ENCODE results near the gene KCNK4. TPM values are rescaled to one million over a fixed set of nuclear protein-coding genes. Genes with fewer than 3 reads are reported as not detected.

KCNK4 gene
- polyA plus RNA-seq, 1 donor (not counting 4 experiments of a cell fraction or from before 2014, with no cell fraction given): not detected

DNA sequence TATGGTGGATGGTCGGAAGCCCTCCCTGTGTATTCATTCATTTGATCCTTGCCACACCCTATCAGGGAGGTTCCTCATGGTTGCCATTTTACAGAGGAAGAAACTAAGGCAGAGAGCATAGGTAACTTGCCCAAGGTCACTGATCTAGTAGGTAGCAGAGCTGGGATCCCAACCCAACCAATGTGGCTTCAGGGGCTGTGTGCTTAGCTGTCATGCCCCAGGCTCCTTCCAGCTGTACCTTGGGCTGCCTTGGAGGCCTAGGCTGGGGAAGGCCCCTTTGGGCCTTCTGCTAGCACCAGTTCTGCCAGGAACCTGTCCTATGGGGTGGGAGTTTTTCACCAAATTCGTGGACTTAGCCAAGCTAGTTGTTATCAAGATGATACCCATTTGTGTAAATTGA lies 15.3 kb upstream of the KCNK4 start:
- Histone ChIP-seq H2AFZ (ENCODE audit: control insufficient read depth, low read length) (no peak overlapping the region), H3K79me2 (ENCODE audit: control insufficient read depth, insufficient read depth, low read length) (peaks cover 7% of the 10 kb centered on the region), H3K27me3 (ENCODE audit: control insufficient read depth, extremely low read depth, insufficient read depth, low read length) (no peaks in the 10 kb centered on the region), H4K20me1 (ENCODE audit: control insufficient read depth, extremely low read depth, insufficient read depth, low read length) (no peaks in the 10 kb centered on the region), H3K4me2 (ENCODE audit: control insufficient read depth, extremely low read depth, insufficient read depth, low read depth, low read length) (no peak overlapping the region), H3K4me3 (ENCODE audit: control insufficient read depth in 2 of 3, extremely low read depth in 1 of 3, insufficient read depth in 2 of 3, low read depth in 1 of 3, low read length in 3 of 3) (no peak overlapping the region), H3K36me3 (ENCODE audit: control insufficient read depth in 2 of 2, extremely low read depth in 1 of 2, insufficient read depth in 2 of 2, low read length in 2 of 2) (peaks cover 6 to 9% of the 10 kb centered on the region in 2 experiments), H3K9me1 (ENCODE audit: control insufficient read depth, extremely low read depth, insufficient read depth, low read length) (no peaks in the 10 kb centered on the region), H3K27ac (ENCODE audit: control insufficient read depth, insufficient read depth, low read length) (no peak overlapping the region), H3K4me1 (ENCODE audit: control insufficient read depth, extremely low read depth, insufficient read depth, low read length) (peaks cover 26% of the 10 kb centered on the region), H3K9me3 (ENCODE audit: control insufficient read depth, low read depth, low read length) (no peaks in the 10 kb centered on the region), H3K9ac (ENCODE audit: control insufficient read depth, extremely low read depth, insufficient read depth, low read length) (no peak overlapping the region)
- TF ChIP-seq EZH2 (IDR thresholded peaks at IDR 0.05; ENCODE audit: low read length): no peak
- TF ChIP-seq, protein P1, sequence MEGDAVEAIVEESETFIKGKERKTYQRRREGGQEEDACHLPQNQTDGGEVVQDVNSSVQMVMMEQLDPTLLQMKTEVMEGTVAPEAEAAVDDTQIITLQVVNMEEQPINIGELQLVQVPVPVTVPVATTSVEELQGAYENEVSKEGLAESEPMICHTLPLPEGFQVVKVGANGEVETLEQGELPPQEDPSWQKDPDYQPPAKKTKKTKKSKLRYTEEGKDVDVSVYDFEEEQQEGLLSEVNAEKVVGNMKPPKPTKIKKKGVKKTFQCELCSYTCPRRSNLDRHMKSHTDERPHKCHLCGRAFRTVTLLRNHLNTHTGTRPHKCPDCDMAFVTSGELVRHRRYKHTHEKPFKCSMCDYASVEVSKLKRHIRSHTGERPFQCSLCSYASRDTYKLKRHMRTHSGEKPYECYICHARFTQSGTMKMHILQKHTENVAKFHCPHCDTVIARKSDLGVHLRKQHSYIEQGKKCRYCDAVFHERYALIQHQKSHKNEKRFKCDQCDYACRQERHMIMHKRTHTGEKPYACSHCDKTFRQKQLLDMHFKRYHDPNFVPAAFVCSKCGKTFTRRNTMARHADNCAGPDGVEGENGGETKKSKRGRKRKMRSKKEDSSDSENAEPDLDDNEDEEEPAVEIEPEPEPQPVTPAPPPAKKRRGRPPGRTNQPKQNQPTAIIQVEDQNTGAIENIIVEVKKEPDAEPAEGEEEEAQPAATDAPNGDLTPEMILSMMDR (optimal IDR thresholded peaks at IDR 0.05 in 1 of 3, IDR thresholded peaks at IDR 0.05 in 1 of 3, conservative IDR thresholded peaks at IDR 0.05 in 1 of 3; ENCODE audit: extremely low read depth in 1 of 3, insufficient read depth in 2 of 3, low read length in 3 of 3): no peak
- FAIRE-seq: no peak
- dilution Hi-C loops (cut with MboI; ENCODE audit: extremely low pct_ligation_motif_present, low sequenced_read_pairs): no loop called here
- no peak for DNase-seq (ENCODE audit: low read depth, low spot score)

DNA sequence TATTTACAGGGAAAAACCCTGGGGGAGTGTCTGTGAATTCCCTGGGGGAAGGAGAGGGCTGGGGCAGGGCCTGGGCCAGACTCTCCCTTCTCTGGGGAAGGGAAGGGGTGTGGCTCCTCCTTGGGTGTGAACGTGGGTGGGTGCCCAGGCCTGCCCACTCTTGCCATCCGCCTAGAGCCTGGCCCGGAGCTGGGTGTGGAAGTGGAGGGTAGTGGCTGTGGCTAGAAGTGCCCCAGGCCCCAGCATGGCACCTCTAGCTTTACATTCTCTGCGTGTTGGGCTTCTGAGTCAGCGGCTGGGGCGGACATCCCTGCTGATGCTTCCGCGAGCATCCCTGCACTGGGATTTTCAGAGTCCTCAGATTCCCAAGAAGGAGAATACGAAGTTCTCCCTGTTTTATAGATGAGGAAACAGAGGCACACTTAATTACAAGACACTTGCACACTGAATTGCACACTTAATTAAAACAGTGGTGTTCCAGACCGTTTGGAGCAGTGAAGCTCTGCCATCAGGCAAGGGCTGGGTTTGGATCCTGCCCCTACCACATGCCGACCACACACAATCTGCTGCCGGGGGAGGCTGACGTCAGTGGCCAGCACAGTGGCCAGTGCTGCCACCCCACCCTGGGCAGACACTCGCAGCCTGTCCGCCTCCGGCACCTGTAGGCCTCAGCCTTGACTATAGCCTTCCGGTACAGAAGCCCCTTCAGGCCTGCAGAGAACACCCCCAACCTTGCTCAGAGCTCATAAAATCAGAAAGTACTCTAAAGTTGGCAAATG lies 14.3 kb upstream of the KCNK4 start:
- H3K9me3 ChIP-seq (ENCODE audit: control insufficient read depth, low read depth, low read length): no peaks in the 10 kb centered on the region
- H2AFZ ChIP-seq (ENCODE audit: control insufficient read depth, low read length): no peak overlapping the region
- H3K36me3 ChIP-seq (ENCODE audit: control insufficient read depth in 2 of 2, extremely low read depth in 1 of 2, insufficient read depth in 2 of 2, low read length in 2 of 2): peaks cover 8 to 9% of the 10 kb centered on the region in 2 experiments
- FAIRE-seq: peak; percentile 73
- H3K27me3 ChIP-seq (ENCODE audit: control insufficient read depth, extremely low read depth, insufficient read depth, low read length): no peaks in the 10 kb centered on the region
- peaks cover 7% of the 10 kb centered on the region for H3K79me2 ChIP-seq (ENCODE audit: control insufficient read depth, insufficient read depth, low read length)
- peak overlapping the region; percentile 51 for H3K27ac ChIP-seq (ENCODE audit: control insufficient read depth, insufficient read depth, low read length)
- dilution Hi-C loops (cut with MboI; ENCODE audit: extremely low pct_ligation_motif_present, low sequenced_read_pairs): no loop called here
- peak overlapping the region; percentile 41 for H3K4me2 ChIP-seq (ENCODE audit: control insufficient read depth, extremely low read depth, insufficient read depth, low read depth, low read length)
- no peaks in the 10 kb centered on the region for H4K20me1 ChIP-seq (ENCODE audit: control insufficient read depth, extremely low read depth, insufficient read depth, low read length)
- H3K9me1 ChIP-seq (ENCODE audit: control insufficient read depth, extremely low read depth, insufficient read depth, low read length): no peaks in the 10 kb centered on the region
- no peak for TF ChIP-seq EZH2 (IDR thresholded peaks at IDR 0.05; ENCODE audit: low read length)
- TF ChIP-seq, protein P1 (optimal IDR thresholded peaks at IDR 0.05 in 1 of 3, IDR thresholded peaks at IDR 0.05 in 1 of 3, conservative IDR thresholded peaks at IDR 0.05 in 1 of 3; ENCODE audit: extremely low read depth in 1 of 3, insufficient read depth in 2 of 3, low read length in 3 of 3): no peak
- no peak overlapping the region for H3K9ac ChIP-seq (ENCODE audit: control insufficient read depth, extremely low read depth, insufficient read depth, low read length)
- no peak overlapping the region for H3K4me3 ChIP-seq (ENCODE audit: control insufficient read depth in 2 of 3, extremely low read depth in 1 of 3, insufficient read depth in 2 of 3, low read depth in 1 of 3, low read length in 3 of 3)
- peaks cover 20% of the 10 kb centered on the region for H3K4me1 ChIP-seq (ENCODE audit: control insufficient read depth, extremely low read depth, insufficient read depth, low read length)
- DNase-seq (ENCODE audit: low read depth, low spot score): peak; percentile 89
